Frontal cortex (tissue), 4 donors: ENCODE measurements around the gene ATXN1. TPM values are rescaled to one million over a fixed set of nuclear protein-coding genes. Genes with fewer than 3 reads are reported as not detected.

ENCODE experiments used
- DNase-seq, 2 donors: peaks; one replicate each; pipeline ENCODE4 v3.0.0; 2012; ENCODE audit warnings: low spot score in 2 of 2
- FAIRE-seq: peaks from 2 replicates; lab custom pipeline; 2012; peaks lifted over from hg19 to GRCh38; lab: Jason Lieb, UNC
- total RNA-seq: library from RNA; depleted of rRNA; stranded (reverse); fragments of >200 nt; gene quantifications from one replicate; pipeline ENCODE4 v1.2.3, GENCODE V29; 2014
- donor health status: control.
- donor health status: control.
- donor health status: control.

Gene ATXN1
- total RNA-seq, 1 donor from 2014 or later = 52.2 TPM

GRCh38 chr6:16442031-16442430 lies 319.2 kb downstream of the ATXN1 start:
- FAIRE-seq = no peak
- DNase-seq = no peak

DNA sequence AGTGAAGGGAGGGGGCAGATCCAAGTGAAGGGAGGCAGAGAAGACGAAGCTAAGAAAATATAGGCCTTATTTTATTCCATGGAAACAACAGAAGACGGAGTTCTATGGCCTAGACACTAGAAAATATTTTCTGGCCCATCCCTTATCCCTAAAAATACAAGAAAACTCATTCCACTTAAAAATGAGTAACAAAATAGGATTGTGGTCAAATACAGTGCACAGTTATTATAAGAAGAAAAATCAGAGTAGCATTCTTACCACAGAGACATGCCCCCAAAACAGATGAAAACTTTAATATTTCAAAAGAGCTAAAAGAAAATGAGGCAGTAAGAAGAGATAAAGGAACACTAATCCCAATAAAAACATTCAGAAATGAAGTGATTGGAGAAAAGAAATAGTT lies 320.0 kb downstream of the ATXN1 start:
- DNase-seq = no peak
- no peak for FAIRE-seq

- FAIRE-seq (no peak), DNase-seq (no peak)
These were observed 320.5 kb downstream of the ATXN1 start for GRCh38 chr6:16440636-16441212.

DNA sequence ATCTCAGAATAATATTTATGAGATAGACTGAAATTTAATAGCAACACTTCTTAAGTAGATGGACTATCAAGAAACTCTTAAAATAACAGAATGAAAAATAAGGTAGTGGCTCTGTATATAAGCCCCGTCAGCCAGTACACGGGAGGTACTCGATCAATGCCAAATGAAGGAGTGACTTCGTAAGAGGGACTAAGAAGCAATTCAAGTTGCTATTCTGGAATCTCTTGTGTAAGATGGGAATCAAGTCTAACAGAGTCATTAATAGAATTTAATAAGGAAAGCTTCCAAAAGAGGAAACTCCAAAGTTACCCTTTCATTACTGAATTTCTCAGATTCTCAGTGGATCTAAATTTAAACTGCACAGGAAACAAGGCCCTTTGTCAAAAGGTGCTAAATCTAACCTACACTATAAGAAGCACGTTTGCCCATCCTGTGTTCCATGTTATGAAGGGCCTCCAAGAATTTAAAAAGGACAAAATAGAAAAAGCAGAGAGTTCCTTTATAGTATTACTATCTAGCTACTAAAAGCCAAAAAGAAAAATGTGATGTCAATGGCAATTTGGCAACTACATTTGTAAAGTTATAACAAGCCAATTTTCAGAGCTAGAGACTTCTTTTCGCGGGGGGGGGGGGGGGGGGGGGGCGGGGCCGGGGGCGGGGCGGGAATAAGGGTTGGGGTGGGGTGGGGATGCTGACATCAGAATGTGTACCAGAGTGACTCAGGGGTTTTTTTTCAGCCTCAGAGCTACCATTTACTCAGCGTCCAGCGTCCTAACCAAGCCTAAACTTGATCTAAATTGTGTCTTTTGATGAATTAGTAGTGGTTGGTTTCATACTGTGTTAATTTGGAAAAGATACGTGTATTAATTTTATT lies 322.3 kb downstream of the ATXN1 start:
- FAIRE-seq = no peak
- no peak for DNase-seq

- FAIRE-seq = no peak
These were observed 323.3 kb downstream of the ATXN1 start for GRCh38 chr6:16437984-16438383.

DNA sequence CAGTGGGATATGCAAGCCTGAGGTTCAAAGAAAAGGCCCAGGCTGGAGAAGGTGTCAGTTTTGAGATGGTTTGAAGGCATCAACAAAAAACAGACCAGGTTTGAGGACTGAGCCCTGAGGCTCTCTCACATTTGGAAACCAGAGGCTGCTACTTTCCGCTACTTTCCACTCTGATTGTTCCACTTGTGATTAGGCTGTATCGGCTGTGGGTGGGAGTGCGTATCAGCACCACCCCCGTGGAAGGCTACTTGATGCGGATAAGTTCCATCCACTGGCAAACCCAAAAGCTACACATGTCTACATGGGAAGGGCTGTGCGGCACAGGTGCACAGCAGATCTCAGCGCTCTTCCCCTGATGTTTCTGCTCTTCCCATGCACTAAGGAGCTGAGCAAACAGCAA lies 324.2 kb downstream of the ATXN1 start:
- FAIRE-seq (no peak), DNase-seq (no peak)

More at GRCh38 chr6:16437984-16438383, 323.3 kb downstream of the ATXN1 start:
- no peak for DNase-seq

- FAIRE-seq (no peak), DNase-seq (no peak)
These were observed 324.7 kb downstream of the ATXN1 start for GRCh38 chr6:16436550-16436949.

DNA sequence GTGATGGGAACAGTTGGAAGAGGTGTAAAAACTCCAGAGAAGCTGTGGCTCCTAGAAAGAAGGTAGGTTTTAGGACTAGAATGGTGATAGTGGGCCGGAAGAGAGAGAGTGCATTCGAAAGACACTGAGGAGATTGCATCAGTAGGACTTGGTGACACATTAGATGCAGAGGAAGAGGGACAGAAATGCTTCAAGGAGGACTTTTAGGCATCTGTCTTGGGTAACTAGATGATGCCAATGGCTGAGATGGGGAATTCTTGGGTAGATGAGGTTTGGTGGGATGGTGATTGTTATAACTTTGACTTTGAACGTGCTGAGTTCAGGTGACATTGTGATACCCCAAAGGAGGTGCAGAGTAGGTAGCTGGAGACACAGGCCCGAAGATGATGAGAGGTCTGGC lies 326.4 kb downstream of the ATXN1 start:
- DNase-seq (no peak), FAIRE-seq (no peak)

- DNase-seq (no peak), FAIRE-seq (no peak)
These were observed 327.8 kb downstream of the ATXN1 start for GRCh38 chr6:16433338-16433890.

DNA sequence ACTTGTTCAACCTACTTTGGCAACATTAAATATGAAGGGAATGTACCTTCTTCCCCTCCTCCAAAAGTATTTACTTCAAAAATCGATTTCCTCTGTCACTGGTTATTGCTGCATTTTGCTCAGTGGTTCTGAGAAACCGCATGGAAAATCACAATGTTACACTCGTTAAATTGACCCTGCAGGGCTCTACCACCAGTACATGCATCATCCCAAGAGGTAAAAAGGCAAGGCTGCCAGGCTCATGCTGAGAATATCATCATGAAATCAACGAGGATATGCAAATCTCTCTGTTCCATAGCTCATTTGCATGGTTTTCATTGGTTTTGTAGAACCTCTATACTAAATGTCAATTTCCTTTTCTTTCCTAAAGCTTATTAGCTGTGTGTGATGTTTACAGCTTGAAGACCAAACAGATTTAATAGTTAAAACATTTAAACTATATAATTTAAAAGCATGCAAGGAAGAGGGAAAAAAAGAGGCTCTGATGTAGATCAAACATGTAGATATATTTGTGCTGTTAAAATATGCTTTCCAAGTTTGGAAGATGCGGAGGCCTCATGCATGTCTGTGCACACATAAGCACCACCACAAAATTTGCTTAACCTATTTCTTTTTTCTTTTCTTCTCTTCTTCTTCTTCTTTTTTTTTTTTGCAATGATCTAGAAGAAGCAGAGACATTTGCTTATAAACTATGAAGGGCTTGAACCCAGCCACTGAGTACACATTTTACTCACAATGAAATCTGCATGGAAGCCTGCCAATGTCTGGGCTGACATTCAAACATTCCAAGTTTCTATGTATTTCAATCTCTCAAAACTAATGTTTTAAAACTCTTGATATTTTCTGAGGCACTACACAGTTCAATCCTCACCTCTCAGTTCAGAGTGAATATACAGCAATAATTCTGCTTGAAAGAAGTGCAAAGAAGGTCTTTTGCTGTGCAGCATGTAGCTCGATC lies 328.9 kb downstream of the ATXN1 start:
- no peak for DNase-seq
- no peak for FAIRE-seq

DNA sequence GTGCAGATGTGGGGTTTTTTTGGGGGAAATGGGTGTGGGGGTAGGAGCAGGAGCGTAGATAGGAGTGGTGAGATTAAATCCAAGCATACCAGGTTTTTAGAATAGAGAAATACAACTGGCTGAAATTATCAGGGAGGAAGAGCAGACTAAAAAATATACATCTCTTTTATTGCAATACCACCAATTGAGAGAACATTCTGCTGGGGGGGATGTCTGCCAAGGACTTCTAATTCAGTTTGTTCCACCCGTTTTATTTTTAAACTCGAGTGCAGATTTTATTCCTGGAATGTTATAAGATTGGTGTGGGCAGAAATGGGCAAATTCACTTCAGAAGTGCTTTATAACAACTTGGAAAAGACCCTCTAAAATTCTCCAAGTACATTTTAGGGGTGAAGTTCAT lies 330.2 kb downstream of the ATXN1 start:
- DNase-seq (no peak), FAIRE-seq (no peak)

GRCh38 chr6:16430391-16431089 lies 330.7 kb downstream of the ATXN1 start:
- FAIRE-seq = no peak

GRCh38 chr6:16429669-16430068 lies 331.6 kb downstream of the ATXN1 start:
- FAIRE-seq (no peak), DNase-seq (no peak)

More at GRCh38 chr6:16430391-16431089, 330.7 kb downstream of the ATXN1 start:
- no peak for DNase-seq

DNA sequence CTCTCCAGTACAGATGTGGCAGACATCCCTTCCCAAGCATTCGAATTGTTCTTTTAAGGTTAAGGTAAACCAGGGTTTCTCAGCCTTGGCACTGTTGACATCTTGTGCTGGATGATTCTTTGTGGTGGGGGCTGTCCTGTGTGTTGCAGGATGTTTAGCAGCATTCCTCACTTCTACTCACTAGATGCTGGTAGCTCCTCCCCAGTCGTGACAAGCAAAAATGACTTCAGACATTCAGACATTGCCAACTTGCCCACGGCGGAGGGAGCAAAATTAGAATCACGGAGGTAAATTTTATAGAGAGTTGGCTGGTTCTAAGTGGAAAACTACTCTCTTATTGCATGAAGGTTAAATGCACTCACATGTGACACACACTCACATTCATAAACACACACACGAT lies 334.1 kb downstream of the ATXN1 start:
- DNase-seq = no peak
- no peak for FAIRE-seq

GRCh38 chr6:16425881-16426615 lies 335.2 kb downstream of the ATXN1 start:
- DNase-seq (no peak), FAIRE-seq (no peak)

GRCh38 chr6:16421462-16421960 lies 339.7 kb downstream of the ATXN1 start:
- no peak for FAIRE-seq
- no peak for DNase-seq

DNA sequence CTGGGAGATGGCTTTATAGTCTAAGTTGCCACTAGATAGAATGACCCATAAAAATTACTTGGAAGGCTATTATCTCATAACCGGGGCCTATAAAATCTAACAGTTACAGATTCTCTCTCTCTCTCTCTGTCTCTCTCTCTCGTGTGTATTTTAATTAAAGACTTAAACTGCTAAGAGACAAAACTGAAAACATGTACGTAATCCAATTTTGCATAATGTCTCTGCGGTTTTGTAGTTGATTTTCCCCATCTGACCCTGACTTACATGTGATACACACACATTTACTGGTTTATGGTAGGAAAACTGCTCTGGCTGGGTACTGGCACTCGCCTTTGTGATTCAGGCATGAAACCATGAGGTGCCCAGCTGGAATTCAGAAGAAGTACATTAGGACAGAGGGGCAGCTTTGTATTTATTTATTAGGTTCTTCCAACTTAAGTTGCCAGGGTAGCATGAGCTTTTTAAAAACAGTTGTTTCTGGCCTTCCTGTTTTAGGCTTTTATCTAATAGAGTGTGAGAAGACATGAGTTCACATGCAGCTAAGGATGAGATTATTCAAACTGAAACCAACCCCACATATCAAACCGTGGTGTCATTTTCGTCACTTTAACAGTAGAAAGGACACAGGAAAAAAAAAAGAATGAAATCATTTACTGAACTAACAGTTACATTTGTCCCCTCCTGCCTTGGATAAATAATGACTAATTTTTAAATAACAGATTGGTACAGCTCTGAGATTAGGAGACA lies 340.4 kb downstream of the ATXN1 start:
- FAIRE-seq (no peak), DNase-seq (no peak)

DNA sequence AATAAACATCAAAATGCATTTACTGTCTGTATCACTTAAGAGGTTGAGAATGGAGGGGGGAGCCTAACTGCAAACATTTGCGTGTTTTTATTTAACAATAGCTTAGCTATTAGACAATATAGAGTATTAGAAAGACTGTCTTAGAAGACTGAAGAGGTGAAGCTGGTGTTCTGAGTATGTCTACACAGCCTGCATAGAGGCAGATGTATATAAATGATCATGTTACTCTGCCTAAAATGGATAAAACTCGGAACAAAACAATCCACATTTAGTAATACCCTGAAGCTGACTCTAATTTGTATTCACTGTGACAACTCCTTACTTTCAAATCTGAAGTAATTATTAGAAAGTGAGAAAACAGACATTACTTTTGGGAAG lies 340.9 kb downstream of the ATXN1 start:
- DNase-seq = no peak
- no peak for FAIRE-seq
